Neural progenitor cell (in vitro differentiated cells): ENCODE results near the gene SCN2A. TPM values are rescaled to one million over a fixed set of nuclear protein-coding genes. Genes with fewer than 3 reads are reported as not detected.

Experiments used
- DNase-seq: peaks from one replicate; pipeline ENCODE4 v3.0.0-alpha.2; 2016; ENCODE audit warnings: low spot score
- H2AFZ ChIP-seq: fragments of 200-600 bp; sonication (generic); replicated peaks from 2 replicates; pipeline ENCODE4 v1.6.1; 2016; ENCODE audit warnings: antibody characterized with exemption
- H3F3A ChIP-seq: fragments of 200-600 bp; sonication (generic); 2 replicates; pipeline ENCODE4 v1.6.1; 2016; ENCODE audit warnings: antibody characterized with exemption, low read depth
- H3K27ac ChIP-seq: fragments of 200-600 bp; sonication (generic); 2 replicates; pipeline ENCODE4 v1.5.1; 2016; ENCODE audit warnings: mild to moderate bottlenecking
- H3K27me3 ChIP-seq: fragments of 200-600 bp; sonication (generic); 2 replicates; pipeline ENCODE4 v1.6.1; 2016; ENCODE audit warnings: mild to moderate bottlenecking, moderate library complexity
- H3K36me3 ChIP-seq: fragments of 200-600 bp; sonication (generic); 2 replicates; pipeline ENCODE4 v1.5.1; 2016
- H3K4me1 ChIP-seq: fragments of 200-600 bp; sonication (generic); 2 replicates; pipeline ENCODE4 v1.6.1; 2016; ENCODE audit warnings: mixed run types
- H3K4me2 ChIP-seq: fragments of 200-600 bp; sonication (generic); 2 replicates; pipeline ENCODE4 v1.6.1; 2016
- H3K4me3 ChIP-seq: fragments of 200-600 bp; sonication (generic); 2 replicates; pipeline ENCODE4 v1.5.1; 2016
- H3K79me2 ChIP-seq: fragments of 200-600 bp; sonication (generic); 2 replicates; pipeline ENCODE4 v1.6.1; 2016; ENCODE audit warnings: low read depth
- H3K9ac ChIP-seq: fragments of 200-600 bp; sonication (generic); 2 replicates; pipeline ENCODE4 v1.6.1; 2016
- H3K9me3 ChIP-seq: fragments of 200-600 bp; sonication (generic); 2 replicates; pipeline ENCODE4 v1.5.1; 2016; ENCODE audit warnings: low read depth
- H4K20me1 ChIP-seq: fragments of 200-600 bp; sonication (generic); 2 replicates; pipeline ENCODE4 v1.6.1; 2016; ENCODE audit warnings: low read depth
- H3K27ac Mint-ChIP-seq: 3 replicates; pipeline ENCODE4 v1.8.0; 2021; ENCODE audit warnings: mixed read lengths
- H3K27me3 Mint-ChIP-seq: 2 replicates; pipeline ENCODE4 v1.8.0; 2022; ENCODE audit warnings: low read depth, mild to moderate bottlenecking, inconsistent platforms, moderate library complexity, mixed read lengths; ENCODE audit not compliant: insufficient read depth
- H3K36me3 Mint-ChIP-seq: 3 replicates; pipeline ENCODE4 v1.8.0; 2021; ENCODE audit warnings: mixed read lengths
- H3K4me1 Mint-ChIP-seq: 3 replicates; pipeline ENCODE4 v1.8.0; 2021; ENCODE audit warnings: mixed read lengths
- H3K4me3 Mint-ChIP-seq: 3 replicates; pipeline ENCODE4 v1.8.0; 2021; ENCODE audit warnings: mild to moderate bottlenecking, moderate library complexity, mixed read lengths
- H3K9me3 Mint-ChIP-seq: 3 replicates; pipeline ENCODE4 v1.8.0; 2020; ENCODE audit warnings: mixed read lengths
- CTCF ChIP-seq: fragments of 200-600 bp; sonication (generic); IDR thresholded peaks from 2 replicates; pipeline ENCODE4 v1.5.1; 2017; ENCODE audit warnings: antibody characterized with exemption, mild to moderate bottlenecking
- EZH2 ChIP-seq: fragments of 200-600 bp; sonication (generic); IDR thresholded peaks from 2 replicates; pipeline ENCODE4 v1.6.1; 2017; ENCODE audit warnings: antibody characterized with exemption, mild to moderate bottlenecking, moderate library complexity
- EZH2phosphoT487 ChIP-seq: fragments of 200-600 bp; sonication (generic); IDR thresholded peaks from 2 replicates; pipeline ENCODE4 v1.6.1; 2017; ENCODE audit warnings: antibody characterized with exemption
- total RNA-seq: library from RNA; depleted of rRNA; stranded (reverse); fragments of >200 nt; gene quantifications from 2 replicates; pipeline ENCODE4 v1.2.3, GENCODE V29; 2015; ENCODE audit warnings: low replicate concordance

Gene SCN2A
- total RNA-seq, 1 donor from 2014 or later: 0.30 TPM

- Histone ChIP-seq H3K4me1 (no peaks in the 10 kb centered on the region), H3K4me2 (no peak overlapping the region), H3K4me3 (no peak overlapping the region), H4K20me1 (no peaks in the 10 kb centered on the region), H3K79me2 (no peaks in the 10 kb centered on the region), H3K27ac (no peak overlapping the region), H3K27me3 (no peaks in the 10 kb centered on the region), H3K36me3 (no peaks in the 10 kb centered on the region), H3K9ac (no peak overlapping the region), H3K9me3 (no peaks in the 10 kb centered on the region), H2AFZ (no peak overlapping the region), H3F3A (no peaks in the 10 kb centered on the region)
- no peaks in the 10 kb centered on the region for H3K36me3 Mint-ChIP-seq
- H3K27me3 Mint-ChIP-seq: no peaks in the 10 kb centered on the region
- H3K27ac Mint-ChIP-seq: no peak overlapping the region
- H3K4me3 Mint-ChIP-seq: no peak overlapping the region
- H3K9me3 Mint-ChIP-seq: no peaks in the 10 kb centered on the region
- H3K4me1 Mint-ChIP-seq: no peaks in the 10 kb centered on the region
- TF ChIP-seq EZH2phosphoT487: no peak
- no peak for TF ChIP-seq CTCF
- TF ChIP-seq EZH2: no peak
- DNase-seq: no peak
Observed at GRCh38 chr2:165224941-165225340, 14.3 kb upstream of the SCN2A start.

GRCh38 chr2:165227571-165227970 lies 11.6 kb upstream of the SCN2A start:
- Histone ChIP-seq H2AFZ (no peak overlapping the region), H3K36me3 (no peaks in the 10 kb centered on the region), H3K79me2 (no peaks in the 10 kb centered on the region), H3K4me2 (no peak overlapping the region), H3F3A (no peaks in the 10 kb centered on the region), H3K9me3 (no peaks in the 10 kb centered on the region), H3K27ac (no peak overlapping the region), H4K20me1 (no peaks in the 10 kb centered on the region), H3K27me3 (no peaks in the 10 kb centered on the region), H3K9ac (no peak overlapping the region), H3K4me1 (no peaks in the 10 kb centered on the region), H3K4me3 (no peak overlapping the region)
- Mint-ChIP-seq H3K27me3 (no peaks in the 10 kb centered on the region), H3K36me3 (no peaks in the 10 kb centered on the region), H3K27ac (no peak overlapping the region), H3K9me3 (no peaks in the 10 kb centered on the region), H3K4me3 (no peak overlapping the region), H3K4me1 (no peaks in the 10 kb centered on the region)
- no peak for TF ChIP-seq CTCF
- TF ChIP-seq EZH2phosphoT487: no peak
- TF ChIP-seq EZH2: no peak
- DNase-seq: no peak

GRCh38 chr2:165237056-165237455 lies 2.2 kb upstream of the SCN2A start:
- H3F3A ChIP-seq: no peaks in the 10 kb centered on the region
- H3K9me3 Mint-ChIP-seq: no peaks in the 10 kb centered on the region
- H3K27me3 Mint-ChIP-seq: no peaks in the 10 kb centered on the region
- no peaks in the 10 kb centered on the region for H3K36me3 ChIP-seq
- no peak overlapping the region for H3K27ac ChIP-seq
- no peak for DNase-seq
- no peak overlapping the region for H3K4me3 Mint-ChIP-seq
- H3K4me1 Mint-ChIP-seq: no peaks in the 10 kb centered on the region
- no peaks in the 10 kb centered on the region for H3K79me2 ChIP-seq
- no peaks in the 10 kb centered on the region for H3K9me3 ChIP-seq
- H3K27me3 ChIP-seq: no peaks in the 10 kb centered on the region
- H3K4me1 ChIP-seq: no peaks in the 10 kb centered on the region
- no peak overlapping the region for H3K4me3 ChIP-seq
- H4K20me1 ChIP-seq: no peaks in the 10 kb centered on the region
- H3K4me2 ChIP-seq: no peak overlapping the region
- H3K27ac Mint-ChIP-seq: no peak overlapping the region
- no peak for TF ChIP-seq EZH2phosphoT487
- no peak for TF ChIP-seq EZH2
- TF ChIP-seq CTCF: no peak
- H2AFZ ChIP-seq: no peak overlapping the region
- no peak overlapping the region for H3K9ac ChIP-seq
- no peaks in the 10 kb centered on the region for H3K36me3 Mint-ChIP-seq

GRCh38 chr2:165238295-165238694 lies 919 bp upstream of the SCN2A start:
- Histone ChIP-seq H3K36me3 (no peaks in the 10 kb centered on the region), H2AFZ (no peak overlapping the region), H3K4me3 (no peak overlapping the region), H3K27me3 (no peaks in the 10 kb centered on the region), H3F3A (no peaks in the 10 kb centered on the region), H3K79me2 (no peaks in the 10 kb centered on the region), H3K27ac (no peak overlapping the region), H3K9me3 (no peaks in the 10 kb centered on the region), H4K20me1 (no peaks in the 10 kb centered on the region), H3K4me1 (no peaks in the 10 kb centered on the region), H3K4me2 (no peak overlapping the region), H3K9ac (no peak overlapping the region)
- DNase-seq: peak; percentile 60
- Mint-ChIP-seq H3K9me3 (no peaks in the 10 kb centered on the region), H3K4me1 (no peaks in the 10 kb centered on the region), H3K4me3 (no peak overlapping the region), H3K27ac (no peak overlapping the region), H3K36me3 (no peaks in the 10 kb centered on the region), H3K27me3 (no peaks in the 10 kb centered on the region)
- no peak for TF ChIP-seq EZH2phosphoT487
- no peak for TF ChIP-seq EZH2
- TF ChIP-seq CTCF: no peak
